ENCODE measurements around the gene SMURF2.

Gene SMURF2

GRCh38 chr17:64596439-64596838 is 65.7 kb downstream of the SMURF2 start:
- peaks cover 16 to 37% (median 32%) of the 10 kb centered on the region in 3 donors for H3K36me3 ChIP-seq
- no peak for DNase-seq
- H3K9me3 ChIP-seq: no peaks in the 10 kb centered on the region
- intact Hi-C loops (cut with DNase I; ENCODE audit: low total_unique reads): no loop called here
- H3K4me3 ChIP-seq: no peak overlapping the region
- no peak for TF ChIP-seq CTCF (IDR thresholded peaks at IDR 0.05)
- no peak overlapping the region for H3K27ac ChIP-seq
- H3K27me3 ChIP-seq: no peaks in the 10 kb centered on the region
- no peaks in the 10 kb centered on the region for H3K4me1 ChIP-seq

- Histone ChIP-seq H3K27ac (no peak overlapping the region), H3K9me3 (no peaks in the 10 kb centered on the region), H3K4me1 (no peaks in the 10 kb centered on the region), H3K27me3 (no peaks in the 10 kb centered on the region), H3K4me3 (no peak overlapping the region), H3K36me3 (peaks cover 30 to 37% (median 31%) of the 10 kb centered on the region in 3 donors)
- no peak for DNase-seq
- intact Hi-C loops (cut with DNase I; ENCODE audit: low total_unique reads): no loop called here
- TF ChIP-seq CTCF (IDR thresholded peaks at IDR 0.05): no peak
Observed at GRCh38 chr17:64591944-64592343, 70.2 kb downstream of the SMURF2 start.

- DNase-seq: no peak
- intact Hi-C loops (cut with DNase I; ENCODE audit: low total_unique reads): no loop called here
- H3K4me3 ChIP-seq: no peak overlapping the region
- H3K4me1 ChIP-seq: no peaks in the 10 kb centered on the region
- no peak for TF ChIP-seq CTCF (IDR thresholded peaks at IDR 0.05)
- no peak overlapping the region for H3K27ac ChIP-seq
- H3K9me3 ChIP-seq: no peaks in the 10 kb centered on the region
- H3K36me3 ChIP-seq: peaks cover 25 to 54% (median 34%) of the 10 kb centered on the region in 3 donors
- H3K27me3 ChIP-seq: no peaks in the 10 kb centered on the region
Observed at GRCh38 chr17:64585146-64585545, 77.0 kb downstream of the SMURF2 start.

GRCh38 chr17:64583038-64583437 is 79.1 kb downstream of the SMURF2 start:
- H3K27me3 ChIP-seq: no peaks in the 10 kb centered on the region
- H3K4me3 ChIP-seq: no peak overlapping the region
- no peak overlapping the region for H3K27ac ChIP-seq
- H3K4me1 ChIP-seq: no peaks in the 10 kb centered on the region
- peaks cover 25 to 57% (median 45%) of the 10 kb centered on the region in 3 donors for H3K36me3 ChIP-seq
- TF ChIP-seq CTCF (IDR thresholded peaks at IDR 0.05): no peak
- H3K9me3 ChIP-seq: no peaks in the 10 kb centered on the region
- intact Hi-C loops (cut with DNase I; ENCODE audit: low total_unique reads): no loop called here
- no peak for DNase-seq

GRCh38 chr17:64580384-64581315 is 81.5 kb downstream of the SMURF2 start:
- H3K9me3 ChIP-seq: no peaks in the 10 kb centered on the region
- peaks cover 25 to 78% (median 62%) of the 10 kb centered on the region in 3 donors for H3K36me3 ChIP-seq
- no peak for DNase-seq
- no peaks in the 10 kb centered on the region for H3K4me1 ChIP-seq
- H3K27me3 ChIP-seq: no peaks in the 10 kb centered on the region
- no peak for TF ChIP-seq CTCF (IDR thresholded peaks at IDR 0.05)
- intact Hi-C loops (cut with DNase I; ENCODE audit: low total_unique reads): no loop called here
- H3K4me3 ChIP-seq: no peak overlapping the region
- H3K27ac ChIP-seq: no peak overlapping the region

All from tibial artery (tissue), 4 donors.